GM23248 (cell line): ENCODE data around the gene GNG3. TPM values are rescaled to one million over a fixed set of nuclear protein-coding genes. Genes with fewer than 3 reads are reported as not detected.

Experiments used
- DNase-seq: peaks from one replicate; pipeline ENCODE4 v3.0.0-alpha.2; 2015
- H2AFZ ChIP-seq: fragments of 200-600 bp; sonication (generic); 2 replicates; pipeline ENCODE4 v1.6.1; 2016; ENCODE audit warnings: antibody characterized with exemption
- H3F3A ChIP-seq: fragments of 200-600 bp; sonication (generic); 2 replicates; pipeline ENCODE4 v1.6.1; 2016; ENCODE audit warnings: mild to moderate bottlenecking, antibody characterized with exemption, mixed run types; ENCODE audit not compliant: insufficient read depth
- H3K27ac ChIP-seq: fragments of 200-600 bp; sonication (generic); 2 replicates; pipeline ENCODE4 v1.5.1; 2016; ENCODE audit warnings: mild to moderate bottlenecking
- H3K27me3 ChIP-seq: fragments of 200-600 bp; sonication (generic); replicated peaks from 2 replicates; pipeline ENCODE4 v1.6.1; 2016; ENCODE audit warnings: mild to moderate bottlenecking; ENCODE audit not compliant: insufficient read depth
- H3K36me3 ChIP-seq: fragments of 200-600 bp; sonication (generic); 2 replicates; pipeline ENCODE4 v1.6.1; 2016; ENCODE audit warnings: low read depth, mild to moderate bottlenecking
- H3K4me1 ChIP-seq: fragments of 200-600 bp; sonication (generic); 2 replicates; pipeline ENCODE4 v1.6.1; 2016; ENCODE audit warnings: mild to moderate bottlenecking; ENCODE audit not compliant: insufficient read depth
- H3K4me2 ChIP-seq: fragments of 200-600 bp; sonication (generic); one replicate; pipeline ENCODE4 v1.6.1; 2016; ENCODE audit warnings: mild to moderate bottlenecking; ENCODE audit not compliant: unreplicated experiment
- H3K4me3 ChIP-seq: fragments of 200-600 bp; sonication (generic); 2 replicates; pipeline ENCODE4 v1.5.1; 2016; ENCODE audit warnings: mild to moderate bottlenecking
- H3K79me2 ChIP-seq: fragments of 200-600 bp; sonication (generic); 2 replicates; pipeline ENCODE4 v1.6.1; 2016; ENCODE audit warnings: mild to moderate bottlenecking; ENCODE audit not compliant: insufficient read depth
- H3K9ac ChIP-seq: fragments of 200-600 bp; sonication (generic); 2 replicates; pipeline ENCODE4 v1.6.1; 2016; ENCODE audit warnings: mild to moderate bottlenecking
- H3K9me2 ChIP-seq: fragments of 200-600 bp; sonication (generic); 2 replicates; pipeline ENCODE4 v1.6.1; 2016; ENCODE audit warnings: mixed run types, mild to moderate bottlenecking, moderate library complexity; ENCODE audit not compliant: insufficient read depth
- H3K9me3 ChIP-seq: fragments of 200-600 bp; sonication (generic); one replicate; pipeline ENCODE4 v1.6.1; 2017; ENCODE audit warnings: low read depth
- H4K20me1 ChIP-seq: fragments of 200-600 bp; sonication (generic); 2 replicates; pipeline ENCODE4 v1.6.0; 2016; ENCODE audit not compliant: insufficient read depth
- EZH2 ChIP-seq: fragments of 200-600 bp; sonication (generic); IDR thresholded peaks from 2 replicates; pipeline ENCODE4 v1.6.1; 2018; ENCODE audit warnings: antibody characterized with exemption, mild to moderate bottlenecking; ENCODE audit not compliant: insufficient read depth, poor library complexity, severe bottlenecking
- EZH2phosphoT487 ChIP-seq: fragments of 200-600 bp; sonication (generic); IDR thresholded peaks from 2 replicates; pipeline ENCODE4 v1.6.1; 2018; ENCODE audit warnings: antibody characterized with exemption, moderate library complexity, mild to moderate bottlenecking, low read depth; ENCODE audit not compliant: insufficient read depth
- WGBS, 2 experiments: methylation state at CpG; one replicate each; pipeline ENCODE4 v1.1.6; 2015 to 2017; ENCODE audit warnings: low lambda C conversion rate in 2 of 2, low coverage in 1 of 2; ENCODE audit errors: missing lambda C conversion rate in 2 of 2; 5-methylcytosine and 5-hydroxymethylcytosine counted together
- in situ Hi-C: fragments of 300-500 bp; cut with MboI; formaldehyde crosslinking; loops from 2 replicates; pipeline ENCODE4 v1.15.0; 2020
- polyA plus RNA-seq: library from polyadenylated mRNA; unstranded; fragments of >200 nt; fragmentation: Nextera tagmentation; extraction: Ambion mirVana; gene quantifications from 2 replicates; pipeline ENCODE4 v1.2.1, GENCODE V29; 2016
- total RNA-seq: library from RNA; depleted of rRNA; stranded (reverse); fragments of >200 nt; shearing (Covaris generic); gene quantifications from 2 replicates; pipeline ENCODE4 v1.2.3, GENCODE V29; 2014; rRNA removed

The GNG3 gene
- total RNA-seq (not detected in 2 replicates), polyA plus RNA-seq (0.29 TPM in 1 of 2 replicates, not detected in the other)

- WGBS, 2 experiments, result 83 to 84% methylated on average over 8 to 10 of the region's 10 CpGs
- Histone ChIP-seq H3K9ac (peak within 1 kb of the TSS; percentile 90), H3F3A (peaks cover 37% of the 10 kb centered on the region), H3K4me2 (peak within 1 kb of the TSS; percentile 96), H3K27me3 (no peaks in the 10 kb centered on the region), H3K4me3 (peak within 1 kb of the TSS; percentile 74), H3K9me3 (no peaks in the 10 kb centered on the region), H3K27ac (peak within 1 kb of the TSS; percentile 44), H2AFZ (peak within 1 kb of the TSS; percentile 77; the same call in 1 of the 2 replicates), H3K4me1 (peaks cover 21% of the 10 kb centered on the region), H3K9me2 (no peaks in the 10 kb centered on the region), H3K79me2 (peaks cover 28% of the 10 kb centered on the region; the same call in 1 of the 2 replicates), H3K36me3 (peaks cover 15% of the 10 kb centered on the region; the same call in 1 of the 2 replicates), H4K20me1 (no peaks in the 10 kb centered on the region)
- in situ Hi-C loops, result no loop called here
- no peak for DNase-seq
- TF ChIP-seq EZH2 (no peak), EZH2phosphoT487 (no peak)
Measured at GRCh38 chr11:62707277-62707861, at the start of gene GNG3, which contains the start of gene BSCL2. Gene GNG3, plus strand, starts transcription at chr11:62707676. Its CDS starts 620 bp downstream, at chr11:62708296. Gene BSCL2, minus strand, starts transcription at chr11:62707424. Its CDS starts 229 bp downstream, at chr11:62707195.

GRCh38 chr11:62664405-62665074 is 42.9 kb upstream of the GNG3 start:
- TF ChIP-seq EZH2, result no peak
- no peak for TF ChIP-seq EZH2phosphoT487
- peak overlapping the region; percentile 84 for H2AFZ ChIP-seq
- peaks cover 12% of the 10 kb centered on the region for H3K4me1 ChIP-seq
- peak overlapping the region; percentile 87 for H3K9ac ChIP-seq
- peak overlapping the region; percentile 88 for H3K4me2 ChIP-seq
- H3K79me2 ChIP-seq, result peaks cover 47% of the 10 kb centered on the region
- no peaks in the 10 kb centered on the region for H3K9me2 ChIP-seq
- in situ Hi-C loops, result no loop called here
- peaks cover 20% of the 10 kb centered on the region for H3F3A ChIP-seq
- H3K9me3 ChIP-seq, result no peaks in the 10 kb centered on the region
- DNase-seq, result peak; percentile 71
- peak overlapping the region; percentile 72 for H3K27ac ChIP-seq
- H3K4me3 ChIP-seq, result peak overlapping the region; percentile 84
- H3K27me3 ChIP-seq, result no peaks in the 10 kb centered on the region
- H4K20me1 ChIP-seq, result no peaks in the 10 kb centered on the region
- WGBS, 2 experiments, result 3% methylated on average over 36 of the region's 36 CpGs
- 0 out of 2 replicates have a peak, but pooled peaks cover 5% of the 10 kb centered on the region for H3K36me3 ChIP-seq

GRCh38 chr11:62665075-62665598 is 42.3 kb upstream of the GNG3 start, which contains the start of the genes C11orf98 and CSKMT:
Gene C11orf98, minus strand, starts transcription at chr11:62665210. Its CDS starts 41 bp downstream, at chr11:62665169.
Gene CSKMT, plus strand, starts transcription at chr11:62665312. Its CDS starts 568 bp downstream, at chr11:62665880.
- WGBS, 2 experiments, result 1% methylated on average over 43 to 47 of the region's 47 CpGs
- in situ Hi-C loops, result no loop called here
- DNase-seq, result peak; percentile 96
- 0 out of 2 replicates have a peak, but pooled peaks cover 5% of the 10 kb centered on the region for H3K36me3 ChIP-seq
- H2AFZ ChIP-seq, result peak within 1 kb of the TSS; percentile 84
- no peaks in the 10 kb centered on the region for H3K9me2 ChIP-seq
- H4K20me1 ChIP-seq, result no peaks in the 10 kb centered on the region
- peaks cover 50% of the 10 kb centered on the region for H3K79me2 ChIP-seq
- peaks cover 12% of the 10 kb centered on the region for H3K4me1 ChIP-seq
- peak within 1 kb of the TSS; percentile 87 for H3K9ac ChIP-seq
- peaks cover 26% of the 10 kb centered on the region for H3F3A ChIP-seq
- TF ChIP-seq EZH2, result no peak
- no peak for TF ChIP-seq EZH2phosphoT487
- peak within 1 kb of the TSS; percentile 84 for H3K4me3 ChIP-seq
- H3K9me3 ChIP-seq, result no peaks in the 10 kb centered on the region
- H3K4me2 ChIP-seq, result peak within 1 kb of the TSS; percentile 90
- H3K27ac ChIP-seq, result peak within 1 kb of the TSS; percentile 72
- no peaks in the 10 kb centered on the region for H3K27me3 ChIP-seq

- 0 out of 2 replicates have a peak, but pooled peaks cover 5% of the 10 kb centered on the region for H3K36me3 ChIP-seq
- in situ Hi-C loops, result no loop called here
- H3F3A ChIP-seq, result peaks cover 30% of the 10 kb centered on the region
- no peak overlapping the region for H2AFZ ChIP-seq
- H3K9me3 ChIP-seq, result no peaks in the 10 kb centered on the region
- H3K9me2 ChIP-seq, result no peaks in the 10 kb centered on the region
- peak overlapping the region; percentile 90 for H3K4me2 ChIP-seq
- peak; percentile 80 for DNase-seq
- H3K9ac ChIP-seq, result peak overlapping the region; percentile 87
- H3K4me3 ChIP-seq, result peak overlapping the region; percentile 84
- no peak for TF ChIP-seq EZH2
- TF ChIP-seq EZH2phosphoT487, result no peak
- WGBS, 2 experiments, result 0 to 1% methylated on average over 32 to 39 of the region's 39 CpGs
- peak overlapping the region; percentile 72 for H3K27ac ChIP-seq
- peaks cover 12% of the 10 kb centered on the region for H3K4me1 ChIP-seq
- H3K27me3 ChIP-seq, result no peaks in the 10 kb centered on the region
- no peaks in the 10 kb centered on the region for H4K20me1 ChIP-seq
- peaks cover 56% of the 10 kb centered on the region for H3K79me2 ChIP-seq
Measured at GRCh38 chr11:62665599-62666258, 41.7 kb upstream of the GNG3 start.
